ENCODE results near the gene DYNLT4. TPM values are rescaled to one million over a fixed set of nuclear protein-coding genes. Genes with fewer than 3 reads are reported as not detected.
"Not testable (repeated sequence)": the region's sequence is repeated elsewhere in the genome, so short reads cannot be mapped to it uniquely, and the experiment has no call there.

The DYNLT4 gene
- total RNA-seq, 1 experiment from 2014 or later = not detected

GRCh38 chr1:44775078-44775929 lies 31.8 kb downstream of the DYNLT4 start, which contains the start of gene RPS8:
TSS of gene RPS8 (plus strand) at chr1:44775540. CDS start at chr1:44775597, 57 bp downstream.
- Mint-ChIP-seq H3K4me1 (ENCODE audit: low read depth, unreplicated experiment) (no peaks in the 10 kb centered on the region), H3K4me3 (ENCODE audit: unreplicated experiment) (peak within 1 kb of the TSS; percentile 81), H3K36me3 (ENCODE audit: insufficient read depth, unreplicated experiment) (peaks cover 55% of the 10 kb centered on the region), H3K27me3 (ENCODE audit: insufficient read depth, unreplicated experiment) (no peaks in the 10 kb centered on the region), H3K27ac (ENCODE audit: unreplicated experiment) (peak within 1 kb of the TSS; percentile 97), H3K9me3 (ENCODE audit: unreplicated experiment) (no peaks in the 10 kb centered on the region)
- intact Hi-C loops (cut with micrococcal nuclease; ENCODE audit: unreplicated experiment) = no loop called here
- ChIA-PET POLR2A (interaction anchor here (0.6 to 1.9 kb wide), 14 partner anchors 11 to 1227 kb away, joined by 3 to 20 read pairs (median 6); partner anchors contain the start of genes BTBD19, DYNLT4, PLK3 and PTCH2), CTCF (interaction anchor here (0.6 to 1.7 kb wide), 3 partner anchors 17 to 1189 kb away, joined by 3 to 5 read pairs (median 3); partner anchors contain the start of gene PLK3)
- no peaks in the 10 kb centered on the region for H3K27me3 ChIP-seq (replicated peaks; ENCODE audit: control insufficient read depth, insufficient read depth, low read length)
- peaks cover 6% of the 10 kb centered on the region for H3K4me1 ChIP-seq
- peaks cover 4% of the 10 kb centered on the region for H3K36me3 ChIP-seq (ENCODE audit: control insufficient read depth, insufficient read depth, low read length)
- peak; percentile 89 to 90 for DNase-seq
- H3K9me3 ChIP-seq = no peaks in the 10 kb centered on the region
- BruUV-seq (replicated peaks) = no TSS peak
- TF ChIP-seq CTCF (IDR thresholded peaks at IDR 0.05; ENCODE audit: insufficient read depth in 1 of 2, low read depth in 1 of 2, low read length in 1 of 2, severe bottlenecking in 1 of 2, unreplicated experiment in 1 of 2) = no peak
- H3K4me3 ChIP-seq (ENCODE audit: low read depth, low read length) = peak within 1 kb of the TSS; percentile 71

DNA sequence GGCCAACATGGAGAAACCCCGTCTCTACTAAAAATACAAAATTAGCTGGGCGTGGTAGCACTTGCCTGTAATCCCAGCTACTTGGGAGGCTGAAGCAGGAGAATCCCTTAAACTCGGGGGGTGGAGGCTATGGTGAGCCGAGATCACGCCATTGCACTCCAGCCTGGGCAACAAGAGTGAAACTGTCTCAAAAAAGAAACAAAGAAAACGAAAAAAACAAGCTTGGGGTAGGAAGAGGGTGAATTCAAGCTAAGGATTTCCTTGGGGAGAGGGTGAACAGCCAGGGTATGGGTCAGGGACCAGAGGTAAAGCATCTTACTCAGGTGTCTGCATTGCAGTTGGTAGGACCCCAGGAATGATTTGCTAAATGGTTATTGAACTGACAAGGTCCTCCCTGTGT lies 40.7 kb downstream of the DYNLT4 start:
- H3K36me3 ChIP-seq (ENCODE audit: control insufficient read depth, insufficient read depth, low read length); H3K9me3 ChIP-seq; BruUV-seq (replicated peaks); H3K27me3 ChIP-seq (replicated peaks; ENCODE audit: control insufficient read depth, insufficient read depth, low read length); H3K4me1 Mint-ChIP-seq (ENCODE audit: low read depth, unreplicated experiment); CTCF ChIA-PET; H3K27me3 Mint-ChIP-seq (ENCODE audit: insufficient read depth, unreplicated experiment); POLR2A ChIA-PET; DNase-seq; intact Hi-C loops (cut with micrococcal nuclease; ENCODE audit: unreplicated experiment); H3K4me3 Mint-ChIP-seq (ENCODE audit: unreplicated experiment); H3K4me3 ChIP-seq (ENCODE audit: low read depth, low read length); H3K4me1 ChIP-seq; H3K27ac Mint-ChIP-seq (ENCODE audit: unreplicated experiment); H3K9me3 Mint-ChIP-seq (ENCODE audit: unreplicated experiment): not testable (repeated sequence)
- peaks cover 26% of the 10 kb centered on the region for H3K36me3 Mint-ChIP-seq (ENCODE audit: insufficient read depth, unreplicated experiment)

DNA sequence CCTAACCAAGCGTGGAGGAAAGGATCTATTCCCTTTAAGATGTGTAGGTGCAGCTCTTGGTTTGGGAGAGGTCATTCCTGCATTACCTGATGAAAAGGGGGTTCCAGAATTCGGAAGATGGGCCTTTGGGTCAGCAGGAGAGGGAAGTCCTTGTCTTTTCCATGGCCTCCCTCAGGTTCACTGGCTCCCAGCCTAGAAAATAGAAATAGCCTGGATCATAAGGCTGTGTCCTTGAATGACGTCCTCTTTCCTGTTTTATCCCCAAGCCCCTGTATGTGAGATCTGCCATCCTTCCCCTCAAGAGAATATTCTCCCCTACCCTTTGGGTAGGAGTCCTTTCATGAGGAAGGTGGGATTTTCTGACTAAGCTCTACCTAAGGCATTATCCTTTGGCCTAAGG lies 46.3 kb downstream of the DYNLT4 start:
- intact Hi-C loops (cut with micrococcal nuclease; ENCODE audit: unreplicated experiment) = no loop called here
- H3K27me3 ChIP-seq (replicated peaks; ENCODE audit: control insufficient read depth, insufficient read depth, low read length) = no peaks in the 10 kb centered on the region
- DNase-seq = no peak
- Mint-ChIP-seq H3K36me3 (ENCODE audit: insufficient read depth, unreplicated experiment) (peaks cover 52% of the 10 kb centered on the region), H3K27me3 (ENCODE audit: insufficient read depth, unreplicated experiment) (no peaks in the 10 kb centered on the region), H3K9me3 (ENCODE audit: unreplicated experiment) (no peaks in the 10 kb centered on the region), H3K27ac (ENCODE audit: unreplicated experiment) (no peak overlapping the region), H3K4me1 (ENCODE audit: low read depth, unreplicated experiment) (no peaks in the 10 kb centered on the region), H3K4me3 (ENCODE audit: unreplicated experiment) (no peak overlapping the region)
- no peak for TF ChIP-seq CTCF (IDR thresholded peaks at IDR 0.05; ENCODE audit: insufficient read depth in 1 of 2, low read depth in 1 of 2, low read length in 1 of 2, severe bottlenecking in 1 of 2, unreplicated experiment in 1 of 2)
- H3K4me1 ChIP-seq = no peaks in the 10 kb centered on the region
- H3K4me3 ChIP-seq (ENCODE audit: low read depth, low read length) = no peak overlapping the region
- CTCF ChIA-PET = no interaction called here
- H3K36me3 ChIP-seq (ENCODE audit: control insufficient read depth, insufficient read depth, low read length) = peaks cover 2% of the 10 kb centered on the region
- H3K9me3 ChIP-seq = no peaks in the 10 kb centered on the region
- no TSS peak for BruUV-seq (replicated peaks)
- POLR2A ChIA-PET = no interaction called here

Data from Caco-2 (cell line).